Stimulated activated CD8-positive, alpha-beta memory T cell treated with anti-CD3 and anti-CD28 coated beads, Interleukin-7, amount 100 ng/mL, for 4 hours (primary cell): ENCODE data around the gene SARNP.
"Not testable (repeated sequence)": the region's sequence is repeated elsewhere in the genome, so short reads cannot be mapped to it uniquely, and the experiment has no call there.

Source experiments
- DNase-seq, 2 donors: peaks; one replicate each; pipeline ENCODE4 v3.0.0-alpha.2; 2020; ENCODE audit warnings: low read depth in 2 of 2

Gene SARNP

GRCh38 chr12:55839345-55840140 is 22.0 kb upstream of the SARNP start:
- DNase-seq, result no peak

DNA sequence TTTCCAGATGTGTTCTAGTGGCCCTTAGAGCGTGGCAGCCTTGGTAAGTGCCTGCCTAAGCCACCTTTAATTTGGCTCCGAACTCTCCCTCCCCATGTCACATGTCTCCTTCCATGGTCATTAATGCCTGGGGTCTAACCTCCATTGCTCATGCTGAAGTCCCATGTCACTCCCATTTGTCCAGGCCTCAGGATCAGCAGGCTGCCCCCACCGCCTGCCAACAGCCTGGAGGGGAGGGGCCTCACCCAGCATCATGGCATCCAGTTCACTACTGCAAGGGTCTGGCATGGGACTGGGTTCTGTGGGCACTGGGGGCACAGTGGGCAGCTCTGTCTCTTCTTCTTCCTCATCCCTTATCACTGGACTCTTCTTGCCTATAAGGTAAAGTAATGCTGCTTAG is 20.8 kb upstream of the SARNP start:
- DNase-seq, result no peak

DNA sequence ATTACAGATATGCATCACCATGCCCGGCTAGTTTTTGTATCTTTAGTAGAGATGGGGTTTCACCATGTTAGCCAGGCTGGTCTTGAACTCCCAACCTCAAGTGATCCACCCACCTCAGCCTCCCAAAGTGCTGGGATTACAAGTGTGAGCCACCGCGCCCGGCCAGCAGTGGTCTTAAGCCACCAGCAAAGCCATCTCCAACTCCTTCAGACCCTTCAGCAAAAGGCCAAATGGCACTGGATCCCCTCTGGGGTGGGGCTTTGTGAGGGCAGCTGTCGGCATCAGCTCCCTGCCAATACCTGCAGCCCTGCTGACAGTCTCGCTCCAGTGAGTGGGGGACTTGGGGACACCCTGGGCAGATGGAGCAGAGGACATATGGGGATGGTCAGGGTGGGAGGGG is 16.9 kb upstream of the SARNP start:
- not testable (repeated sequence) for DNase-seq

- DNase-seq, result no peak
Measured at GRCh38 chr12:55833056-55833455, 15.5 kb upstream of the SARNP start.

- no peak for DNase-seq
Measured at GRCh38 chr12:55831447-55831815, 13.9 kb upstream of the SARNP start.

DNA sequence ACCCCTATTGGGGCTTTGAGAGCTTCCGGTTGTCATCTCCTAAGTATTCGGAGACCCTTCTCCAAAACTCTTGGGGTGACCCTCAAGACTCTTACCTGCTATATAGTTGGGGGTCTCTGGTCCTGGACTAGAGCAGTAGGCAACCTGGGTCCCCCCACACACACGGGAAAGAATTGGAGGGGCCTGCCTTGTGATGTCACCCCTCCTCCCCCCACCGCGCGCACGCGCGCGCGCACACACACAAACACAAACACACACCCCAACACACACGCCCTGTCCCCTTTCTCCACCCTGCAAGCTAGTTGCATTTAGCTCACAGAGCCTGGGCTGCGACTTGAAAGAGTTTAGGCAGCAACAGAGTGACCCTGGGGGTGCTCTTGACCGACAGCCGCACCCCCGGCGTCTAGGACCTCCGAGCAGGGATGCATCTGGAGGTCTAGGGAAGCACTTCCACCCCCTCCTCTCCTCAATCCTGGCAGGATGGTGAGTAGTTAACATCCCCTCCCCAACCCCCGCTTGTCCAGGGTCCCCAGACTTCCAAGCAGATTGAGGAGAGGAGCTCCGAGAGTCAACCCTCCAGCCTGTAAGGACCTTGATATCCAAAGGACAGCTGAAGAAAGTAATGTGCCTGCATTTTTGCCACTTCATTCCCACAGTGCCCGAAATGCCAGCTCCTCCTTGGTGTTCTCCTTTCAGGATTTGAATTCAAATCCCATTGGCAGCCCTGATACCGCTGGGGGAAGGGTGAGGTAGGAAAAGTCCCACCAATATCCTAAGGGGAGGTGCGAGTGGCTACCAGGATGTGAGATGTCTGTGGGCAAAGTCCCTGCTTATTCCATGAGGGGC is 13.3 kb upstream of the SARNP start:
- DNase-seq, result peak in 1 of 2 donors; percentile 59

DNA sequence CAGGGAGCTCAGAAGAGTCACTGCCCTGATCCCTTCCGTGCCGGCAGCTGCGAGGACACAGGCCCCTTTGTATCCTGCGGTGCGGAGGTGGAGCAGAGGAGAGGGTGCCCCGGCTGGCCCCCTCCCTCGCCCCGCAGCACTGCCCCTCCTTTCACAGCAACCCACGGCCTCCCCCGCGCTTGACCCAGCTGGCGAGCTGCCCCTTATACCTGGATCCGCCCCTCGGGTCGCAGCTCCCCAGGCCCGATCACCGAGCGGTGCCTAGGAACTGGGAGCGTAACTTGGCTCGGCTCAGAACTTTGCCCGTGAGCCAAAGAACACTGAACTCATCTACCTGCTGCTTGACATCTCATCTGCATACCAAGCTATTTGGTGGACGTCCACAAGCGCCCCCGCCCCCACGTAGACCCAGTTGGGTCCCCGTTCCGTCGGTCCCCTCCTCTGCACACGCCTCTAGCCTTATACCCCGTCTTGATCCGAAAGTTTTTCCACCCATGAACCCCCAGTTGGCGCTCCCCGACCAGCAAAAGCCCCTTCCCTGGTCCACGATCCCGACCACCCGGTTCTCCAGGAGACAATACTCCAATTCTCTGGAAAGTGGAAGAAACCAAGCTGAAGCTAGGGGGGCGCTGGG is 12.6 kb upstream of the SARNP start:
- DNase-seq, result peak in 1 of 2 donors; percentile 20

GRCh38 chr12:55828357-55828756 is 10.8 kb upstream of the SARNP start:
- no peak for DNase-seq

- DNase-seq, result no peak
Measured at GRCh38 chr12:55827806-55828205, 10.3 kb upstream of the SARNP start.

DNA sequence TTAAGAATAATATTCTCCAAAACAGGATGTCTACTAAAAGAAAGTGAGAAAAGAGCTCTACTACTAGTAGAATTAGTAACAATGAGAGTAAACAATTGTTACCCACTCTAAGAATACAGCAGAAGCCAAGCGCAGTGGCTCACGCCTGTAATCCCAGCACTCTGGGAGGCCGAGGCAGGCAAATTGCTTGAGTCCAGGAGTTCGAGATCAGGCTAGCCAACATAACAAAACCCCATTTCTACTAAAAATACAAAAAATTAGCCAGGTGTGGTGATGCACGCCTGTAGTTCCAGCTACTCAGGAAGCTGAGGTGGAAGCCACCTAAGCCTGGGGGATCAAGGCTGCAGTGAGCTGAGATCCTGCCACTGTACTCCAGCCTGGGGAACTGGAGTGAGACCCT is 7.2 kb upstream of the SARNP start:
- DNase-seq, result no peak

DNA sequence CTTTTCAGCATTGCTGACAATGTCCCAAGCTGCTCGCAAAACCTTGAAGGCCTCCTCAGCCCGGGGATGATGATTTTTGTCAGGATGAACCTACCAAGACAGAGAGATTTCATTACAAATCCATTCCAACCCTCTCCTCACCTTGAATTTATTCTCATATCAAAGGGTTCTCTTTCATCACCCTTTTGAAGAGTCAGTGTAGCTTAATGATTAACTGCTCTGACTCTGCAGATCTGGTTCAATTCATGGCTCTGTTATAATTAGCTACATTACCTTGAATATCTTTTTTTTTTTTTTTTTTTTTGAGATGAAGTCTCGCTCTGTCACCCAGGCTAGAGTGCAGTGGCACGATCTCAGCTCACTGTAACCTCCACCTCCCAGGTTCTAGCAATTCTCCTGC is 5.9 kb upstream of the SARNP start:
- no peak for DNase-seq

- no peak for DNase-seq
Measured at GRCh38 chr12:55822228-55822627, 4.7 kb upstream of the SARNP start.

- DNase-seq, result no peak
Measured at GRCh38 chr12:55820679-55821078, 3.2 kb upstream of the SARNP start.

- DNase-seq, result no peak
Measured at GRCh38 chr12:55818886-55819285, 1.4 kb upstream of the SARNP start.

- no peak for DNase-seq
Measured at GRCh38 chr12:55818140-55818728, 710 bp upstream of the SARNP start.

DNA sequence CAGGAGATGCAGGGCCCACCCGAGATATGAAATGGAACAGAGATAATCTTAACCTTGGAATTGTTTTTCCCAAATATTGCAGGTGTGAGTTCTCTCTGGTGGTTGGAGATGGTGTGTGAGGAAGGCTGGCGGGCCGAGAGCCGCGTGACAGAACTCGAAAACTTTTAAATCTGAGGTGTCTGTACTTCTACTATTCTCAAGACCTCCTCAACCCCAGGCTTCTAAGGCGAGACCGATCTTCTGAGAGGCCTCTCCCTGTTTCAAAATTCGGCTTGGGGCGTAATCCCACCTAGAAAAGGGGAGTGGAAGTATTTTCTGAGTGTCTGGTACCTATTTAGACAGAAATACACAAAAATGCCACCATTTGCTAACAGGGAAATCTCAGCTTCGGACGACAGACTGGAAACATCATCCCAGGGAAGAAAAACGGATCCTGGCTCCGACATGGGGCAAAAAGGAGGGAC is 611 bp downstream of the SARNP start:
- DNase-seq, result no peak

GRCh38 chr12:55815473-55815872 is 2.1 kb downstream of the SARNP start:
- DNase-seq, result no peak

GRCh38 chr12:55814257-55814656 is 3.3 kb downstream of the SARNP start:
- no peak for DNase-seq

DNA sequence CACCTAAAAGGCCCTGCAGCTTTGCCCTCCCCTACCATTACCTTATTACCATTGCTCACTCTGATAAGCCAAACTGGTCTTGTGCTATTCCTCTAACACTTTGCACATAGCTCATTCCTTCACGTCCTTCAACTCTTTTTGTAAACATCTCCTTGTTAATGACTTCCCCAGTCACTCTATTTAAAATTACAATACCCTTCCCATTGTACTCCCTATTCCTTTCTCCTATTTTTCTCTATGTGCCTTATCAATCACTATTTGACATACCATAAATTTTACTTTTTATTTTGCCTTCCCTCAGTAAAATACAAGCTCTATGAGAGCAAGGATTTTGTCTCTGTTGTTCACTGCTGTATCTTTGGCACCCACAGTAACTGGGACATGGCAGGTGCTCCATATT is 5.4 kb downstream of the SARNP start:
- DNase-seq, result no peak

GRCh38 chr12:55809274-55809673 is 8.2 kb downstream of the SARNP start:
- no peak for DNase-seq

- no peak for DNase-seq
Measured at GRCh38 chr12:55806982-55807381, 10.5 kb downstream of the SARNP start.

- DNase-seq, result no peak
Measured at GRCh38 chr12:55797550-55797949, 20.0 kb downstream of the SARNP start.
